ENCODE data around the gene HCFC1. TPM values are rescaled to one million over a fixed set of nuclear protein-coding genes. Genes with fewer than 3 reads are reported as not detected.

HCFC1 gene
- polyA plus RNA-seq, 2 of the 4 experiments (the other 2 are of a cell fraction) = 4.4 to 33.3 TPM

GRCh38 chrX:154014429-154015380 is 43.1 kb upstream of the HCFC1 start:
- 88% methylated on average over 20 of the region's 24 CpGs for WGBS (ENCODE audit: missing lambda C conversion rate)
- DNase-seq (ENCODE audit: low read depth in 1 of 2, low spot score in 1 of 2) = no peak
- POLR2A ChIA-PET = interaction anchor here (1.8 kb wide), 1 partner anchor 32 kb away, joined by 6 read pairs; no protein-coding TSS in a partner anchor
- no peak overlapping the region for H3K4me2 ChIP-seq
- peaks cover 21% of the 10 kb centered on the region for H3K4me1 ChIP-seq
- FAIRE-seq = no peak
- TF ChIP-seq SMC3 (IDR thresholded peaks at IDR 0.05) (no peak), RNF2 (IDR thresholded peaks at IDR 0.05; ENCODE audit: borderline replicate concordance, low read depth) (no peak), CBX8 (IDR thresholded peaks at IDR 0.05) (no peak), NPAS2 (CRISPR knock-in tag; IDR thresholded peaks at IDR 0.05; ENCODE audit: borderline replicate concordance) (no peak), FOSL2 (IDR thresholded peaks at IDR 0.05) (no peak), FOSL2 (CRISPR knock-in tag; IDR thresholded peaks at IDR 0.05) (no peak), HOXB13 (CRISPR knock-in tag; IDR thresholded peaks at IDR 0.05; ENCODE audit: low read depth) (no peak), SREBF2 (IDR thresholded peaks at IDR 0.05) (no peak), ELK1 (IDR thresholded peaks at IDR 0.05; ENCODE audit: low read depth, low read length) (no peak), CHD4 (IDR thresholded peaks at IDR 0.05; ENCODE audit: borderline replicate concordance) (no peak), PHF8 (IDR thresholded peaks at IDR 0.05; ENCODE audit: borderline replicate concordance, low read depth) (no peak), TFCP2L1 (CRISPR knock-in tag; IDR thresholded peaks at IDR 0.05) (no peak), ZFP36 (IDR thresholded peaks at IDR 0.05; ENCODE audit: borderline replicate concordance, partially characterized antibody) (no peak), ZC3H11A (IDR thresholded peaks at IDR 0.05) (no peak), POLR2AphosphoS2 (conservative IDR thresholded peaks at IDR 0.05; ENCODE audit: low read length) (no peak), ESRRA (IDR thresholded peaks at IDR 0.05; ENCODE audit: borderline replicate concordance, low read length) (no peak), MYC (IDR thresholded peaks at IDR 0.05; ENCODE audit: borderline replicate concordance, low read length) (no peak), EP300 (IDR thresholded peaks at IDR 0.05) (no peak), HEYL (CRISPR knock-in tag; IDR thresholded peaks at IDR 0.05) (no peak), BCL3 (IDR thresholded peaks at IDR 0.05) (no peak)
- TF ChIP-seq, protein P1, sequence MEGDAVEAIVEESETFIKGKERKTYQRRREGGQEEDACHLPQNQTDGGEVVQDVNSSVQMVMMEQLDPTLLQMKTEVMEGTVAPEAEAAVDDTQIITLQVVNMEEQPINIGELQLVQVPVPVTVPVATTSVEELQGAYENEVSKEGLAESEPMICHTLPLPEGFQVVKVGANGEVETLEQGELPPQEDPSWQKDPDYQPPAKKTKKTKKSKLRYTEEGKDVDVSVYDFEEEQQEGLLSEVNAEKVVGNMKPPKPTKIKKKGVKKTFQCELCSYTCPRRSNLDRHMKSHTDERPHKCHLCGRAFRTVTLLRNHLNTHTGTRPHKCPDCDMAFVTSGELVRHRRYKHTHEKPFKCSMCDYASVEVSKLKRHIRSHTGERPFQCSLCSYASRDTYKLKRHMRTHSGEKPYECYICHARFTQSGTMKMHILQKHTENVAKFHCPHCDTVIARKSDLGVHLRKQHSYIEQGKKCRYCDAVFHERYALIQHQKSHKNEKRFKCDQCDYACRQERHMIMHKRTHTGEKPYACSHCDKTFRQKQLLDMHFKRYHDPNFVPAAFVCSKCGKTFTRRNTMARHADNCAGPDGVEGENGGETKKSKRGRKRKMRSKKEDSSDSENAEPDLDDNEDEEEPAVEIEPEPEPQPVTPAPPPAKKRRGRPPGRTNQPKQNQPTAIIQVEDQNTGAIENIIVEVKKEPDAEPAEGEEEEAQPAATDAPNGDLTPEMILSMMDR (IDR thresholded peaks at IDR 0.05) = no peak
- H3K4me3 ChIP-seq = no peak overlapping the region
- no peak for ATAC-seq
- no peak overlapping the region for H3K27ac ChIP-seq
- no peaks in the 10 kb centered on the region for H3K9me3 ChIP-seq
- CTCF ChIA-PET = interaction anchor here (0.6 to 3.0 kb wide), 25 partner anchors 10 to 312 kb away, joined by 3 to 22 read pairs (median 7); no protein-coding TSS in a partner anchor

Measured in A549 (cell line).